T-helper 22 cell (primary cell): ENCODE data around the gene AGPAT2.

Source experiments
- DNase-seq: peaks from one replicate; pipeline ENCODE4 v3.0.0-alpha.2; 2020; ENCODE audit warnings: low read depth

Gene AGPAT2

GRCh38 chr9:136661641-136662325, 25.5 kb downstream of the AGPAT2 start:
- DNase-seq, result no peak

GRCh38 chr9:136660971-136661550, 26.2 kb downstream of the AGPAT2 start:
- no peak for DNase-seq

GRCh38 chr9:136659861-136660784, 27.1 kb downstream of the AGPAT2 start:
- no peak for DNase-seq

GRCh38 chr9:136658849-136659535, 28.3 kb downstream of the AGPAT2 start:
- DNase-seq, result no peak

GRCh38 chr9:136657974-136658848, 29.0 kb downstream of the AGPAT2 start:
- no peak for DNase-seq

GRCh38 chr9:136656795-136657611, 30.3 kb downstream of the AGPAT2 start:
- no peak for DNase-seq

GRCh38 chr9:136656183-136656738, 31.0 kb downstream of the AGPAT2 start:
- DNase-seq, result no peak

- no peak for DNase-seq
These were observed 31.6 kb downstream of the AGPAT2 start for GRCh38 chr9:136655536-136656182.

GRCh38 chr9:136654820-136655535, 32.3 kb downstream of the AGPAT2 start:
- no peak for DNase-seq

- no peak for DNase-seq
These were observed 33.8 kb downstream of the AGPAT2 start for GRCh38 chr9:136653323-136654079.

- DNase-seq, result no peak
These were observed 35.4 kb downstream of the AGPAT2 start for GRCh38 chr9:136651860-136652259.

GRCh38 chr9:136650648-136651047, 36.6 kb downstream of the AGPAT2 start:
- no peak for DNase-seq

- no peak for DNase-seq
These were observed 37.2 kb downstream of the AGPAT2 start for GRCh38 chr9:136650021-136650420.

GRCh38 chr9:136648751-136649150, 38.5 kb downstream of the AGPAT2 start:
- no peak for DNase-seq

- DNase-seq, result no peak
These were observed 40.2 kb downstream of the AGPAT2 start for GRCh38 chr9:136646827-136647711.

GRCh38 chr9:136645903-136646754, 41.1 kb downstream of the AGPAT2 start:
- no peak for DNase-seq
